SHP77 treated with DMSO at 0.1 percent for 48 hours (cell line): Measurements from ENCODE around the gene EP400.
"Not testable (repeated sequence)": the region's sequence is repeated elsewhere in the genome, so short reads cannot be mapped to it uniquely, and the experiment has no call there.

Source experiments
- DNase-seq: peaks from one replicate; lab custom pipeline; 2025; lab: John Stamatoyannopoulos, UW

The EP400 gene

DNA sequence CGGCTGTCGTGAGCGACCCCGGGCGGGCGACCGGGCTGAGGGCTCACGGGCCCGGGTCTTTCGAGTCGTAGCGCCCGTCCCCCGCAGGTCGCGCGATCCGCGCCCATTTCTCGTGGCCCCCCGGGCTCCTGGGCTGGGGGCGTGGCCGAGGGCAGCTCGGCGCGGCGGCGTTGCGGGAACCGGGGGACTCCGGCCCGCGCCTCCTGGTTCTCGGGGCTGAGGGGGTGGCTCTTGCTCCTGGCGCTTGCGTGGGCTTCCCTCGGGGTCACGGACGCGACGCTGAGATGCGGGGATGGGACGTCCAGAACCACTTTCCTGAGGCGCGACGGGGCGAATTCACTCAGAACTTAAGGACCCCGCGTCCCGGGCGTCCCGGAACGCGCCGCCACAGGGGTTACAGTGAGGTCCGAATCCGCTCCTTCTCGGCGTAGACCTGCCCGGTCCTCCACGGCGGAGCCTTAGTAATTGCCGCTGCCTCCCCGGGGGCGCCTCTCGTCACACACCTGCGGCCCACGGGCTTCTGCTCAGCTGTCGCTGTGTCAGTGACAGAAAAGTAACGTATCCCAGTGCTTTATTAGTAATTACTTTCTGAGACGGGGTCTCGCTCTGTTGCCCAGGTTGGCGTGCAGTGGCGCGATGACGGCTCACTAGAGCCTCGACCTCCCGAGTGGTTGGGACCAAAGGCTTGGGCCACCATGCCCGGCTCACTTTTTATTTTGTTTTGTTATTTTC is 606 bp downstream of the EP400 start:
- DNase-seq: no peak

DNA sequence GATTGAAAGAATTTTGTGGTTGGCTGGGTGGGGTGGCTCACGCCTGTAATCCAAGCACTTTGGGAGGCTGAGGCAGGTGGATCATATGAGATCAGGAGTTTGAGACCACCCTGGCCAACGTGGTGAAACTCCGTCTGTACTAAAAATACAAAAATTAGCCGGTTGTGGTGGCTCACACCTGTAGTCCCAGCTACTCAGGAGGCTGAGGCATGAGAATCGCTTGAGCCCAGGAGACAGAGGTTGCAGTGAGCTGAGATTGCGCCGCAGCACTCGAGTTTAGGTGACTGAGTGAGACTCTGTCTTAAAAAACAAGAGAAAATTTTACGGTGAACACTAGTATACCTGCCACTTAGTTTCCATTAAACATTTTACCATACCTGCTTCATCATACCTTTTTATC is 4.1 kb downstream of the EP400 start:
- DNase-seq: not testable (repeated sequence)

DNA sequence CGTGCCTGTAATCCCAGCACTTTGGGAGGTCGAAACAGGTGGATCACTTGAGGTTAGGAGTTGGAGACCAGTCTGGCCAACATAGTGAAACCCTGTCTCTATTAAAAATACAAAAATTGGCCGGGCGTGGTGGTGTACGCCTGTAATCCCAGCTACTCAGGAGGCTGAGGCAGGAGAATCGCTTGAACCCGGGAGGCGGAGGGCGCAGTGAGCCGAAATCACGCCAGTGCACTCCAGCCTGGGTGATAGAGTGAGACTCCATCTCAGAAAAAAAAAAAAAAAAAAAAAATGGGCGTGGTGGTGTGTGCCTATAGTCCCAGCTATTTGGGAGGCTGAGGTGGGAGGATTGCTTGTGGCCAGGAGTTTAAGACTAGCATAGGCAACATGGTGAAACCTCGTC is 4.7 kb downstream of the EP400 start:
- DNase-seq: not testable (repeated sequence)

- no peak for DNase-seq
These were observed 9.4 kb downstream of the EP400 start for GRCh38 chr12:131959116-131959515.

GRCh38 chr12:131959641-131960589 is 10.2 kb downstream of the EP400 start:
- no peak for DNase-seq

DNA sequence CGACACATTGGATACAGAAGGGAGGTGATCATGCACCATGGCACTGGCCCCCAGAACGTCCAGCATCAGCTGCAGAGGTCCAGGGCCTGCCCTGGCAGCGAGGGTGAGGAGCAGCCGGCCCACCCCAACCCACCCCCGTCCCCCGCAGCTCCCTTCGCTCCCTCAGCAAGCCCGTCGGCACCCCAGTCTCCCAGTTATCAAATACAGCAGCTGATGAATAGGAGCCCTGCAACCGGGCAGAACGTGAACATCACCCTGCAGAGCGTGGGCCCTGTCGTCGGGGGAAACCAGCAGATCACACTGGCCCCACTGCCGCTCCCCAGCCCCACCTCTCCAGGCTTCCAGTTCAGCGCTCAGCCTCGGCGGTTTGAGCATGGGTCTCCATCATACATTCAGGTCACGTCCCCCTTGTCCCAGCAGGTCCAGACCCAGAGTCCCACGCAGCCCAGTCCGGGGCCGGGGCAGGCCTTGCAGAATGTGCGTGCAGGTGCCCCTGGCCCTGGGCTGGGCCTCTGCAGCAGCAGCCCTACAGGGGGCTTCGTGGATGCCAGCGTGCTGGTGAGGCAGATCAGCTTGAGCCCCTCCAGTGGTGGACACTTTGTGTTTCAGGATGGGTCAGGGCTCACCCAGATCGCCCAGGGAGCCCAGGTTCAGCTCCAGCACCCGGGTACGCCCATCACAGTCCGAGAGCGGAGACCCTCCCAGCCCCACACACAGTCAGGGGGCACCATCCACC is 11.0 kb downstream of the EP400 start:
- DNase-seq: not testable (repeated sequence)

DNA sequence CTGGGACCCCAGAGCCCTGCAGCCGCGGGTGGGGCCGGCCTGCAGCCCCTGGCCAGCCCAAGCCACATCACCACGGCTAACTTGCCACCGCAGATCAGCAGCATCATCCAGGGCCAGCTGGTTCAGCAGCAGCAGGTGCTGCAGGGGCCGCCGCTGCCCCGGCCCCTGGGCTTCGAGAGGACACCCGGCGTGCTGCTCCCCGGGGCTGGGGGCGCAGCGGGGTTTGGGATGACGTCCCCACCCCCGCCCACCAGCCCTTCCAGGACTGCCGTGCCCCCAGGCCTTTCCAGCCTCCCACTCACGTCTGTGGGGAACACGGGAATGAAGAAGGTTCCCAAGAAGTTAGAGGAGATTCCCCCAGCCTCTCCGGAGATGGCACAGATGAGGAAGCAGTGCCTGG is 11.6 kb downstream of the EP400 start:
- not testable (repeated sequence) for DNase-seq

DNA sequence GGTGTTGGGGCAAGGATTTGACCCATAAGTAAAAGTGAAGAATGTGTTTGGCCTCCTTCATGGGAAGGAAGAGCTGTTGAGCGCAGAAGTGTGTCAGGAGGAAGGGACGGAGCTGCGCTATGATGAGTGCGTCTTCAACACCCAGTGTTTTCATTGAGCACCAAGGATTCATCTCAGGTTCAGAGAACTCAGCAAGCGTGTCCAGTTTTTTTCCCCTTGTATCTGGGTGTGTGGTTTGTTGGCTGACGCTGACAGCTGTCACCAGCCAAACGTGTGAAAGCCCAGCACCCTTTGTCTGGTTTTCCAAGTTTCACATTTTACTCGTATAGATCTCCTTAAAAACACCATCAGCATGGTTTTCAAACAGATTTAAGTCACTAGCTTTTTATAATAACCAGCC is 12.3 kb downstream of the EP400 start:
- no peak for DNase-seq

- no peak for DNase-seq
These were observed 13.6 kb downstream of the EP400 start for GRCh38 chr12:131963381-131963780.

DNA sequence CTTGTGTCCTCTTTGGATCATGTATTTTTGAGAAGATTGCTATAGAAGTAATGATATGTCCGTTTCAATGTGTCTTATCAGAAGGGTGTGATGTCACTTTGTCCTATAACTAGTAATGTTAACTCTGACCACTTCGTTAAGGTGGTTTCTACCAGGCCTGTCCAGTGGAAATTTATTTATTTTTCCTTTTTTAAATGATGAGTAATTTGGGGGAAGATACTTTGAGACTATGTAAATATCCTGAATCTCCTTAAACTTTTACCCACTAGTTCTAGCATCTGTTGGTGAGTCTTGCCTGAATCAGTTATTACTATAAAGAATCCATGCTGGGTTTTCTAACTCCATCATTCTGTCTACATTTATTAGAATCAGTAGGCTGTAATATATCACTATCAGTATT is 15.3 kb downstream of the EP400 start:
- DNase-seq: no peak

GRCh38 chr12:131971226-131971625 is 21.5 kb downstream of the EP400 start:
- no peak for DNase-seq

DNA sequence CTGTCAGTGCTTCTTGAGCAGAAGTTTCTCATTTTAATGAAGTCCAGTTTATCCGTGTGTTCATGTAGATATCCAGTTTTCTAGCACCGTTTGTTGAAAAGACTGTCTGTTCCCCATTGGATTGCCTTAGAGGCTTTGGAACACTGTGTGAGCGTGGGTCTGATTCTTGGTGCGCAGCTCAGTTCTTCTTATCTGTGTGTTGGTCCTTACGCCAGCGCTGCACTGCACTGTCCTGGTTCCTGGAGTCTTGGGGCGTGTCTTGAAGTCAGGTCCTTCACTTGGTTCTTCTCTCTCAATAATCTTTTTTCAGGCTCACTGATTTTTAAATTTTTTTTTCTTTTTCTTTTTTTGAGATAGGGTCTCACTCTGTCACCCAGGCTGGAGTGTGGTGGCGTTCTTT is 25.5 kb downstream of the EP400 start:
- DNase-seq: no peak

DNA sequence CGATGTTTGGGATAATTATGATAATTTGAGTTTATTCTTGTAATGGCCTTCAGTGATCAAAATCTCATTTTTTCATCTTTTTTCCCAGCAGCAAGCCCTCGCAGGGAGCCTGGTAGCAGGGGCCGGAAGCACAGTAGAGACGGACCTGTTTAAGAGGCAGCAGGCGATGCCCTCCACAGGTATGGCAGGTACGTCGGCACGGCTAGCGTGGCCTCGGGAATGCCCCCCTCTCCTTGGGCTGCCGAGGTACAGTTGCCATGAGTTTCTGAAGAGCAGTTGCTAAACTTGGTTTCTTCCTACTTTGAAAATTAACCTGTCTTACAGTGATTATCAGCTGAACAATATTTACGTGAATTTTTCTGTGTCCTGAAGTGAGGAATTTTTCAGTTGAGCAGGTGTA is 29.9 kb downstream of the EP400 start:
- no peak for DNase-seq

DNA sequence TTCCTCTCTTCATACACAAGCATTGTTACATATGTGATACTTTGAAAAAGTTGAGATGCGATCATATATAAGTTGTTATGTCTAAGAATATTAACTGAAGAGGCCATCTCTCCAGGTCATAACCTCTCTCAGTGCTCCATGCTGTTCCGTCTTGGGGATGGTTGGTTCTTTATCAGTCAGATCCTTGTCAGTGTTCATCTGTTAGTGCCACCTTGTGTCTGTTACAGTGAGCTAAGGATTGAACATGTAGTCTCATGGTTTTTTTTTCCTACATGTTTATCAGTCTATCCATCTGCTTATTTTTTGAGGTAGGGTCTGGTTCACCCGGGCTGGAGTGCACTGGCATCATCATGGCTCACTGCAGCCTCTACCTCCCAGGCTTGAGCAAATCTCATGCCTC is 30.5 kb downstream of the EP400 start:
- DNase-seq: no peak

GRCh38 chr12:131981388-131981787 is 31.6 kb downstream of the EP400 start:
- DNase-seq: no peak

DNA sequence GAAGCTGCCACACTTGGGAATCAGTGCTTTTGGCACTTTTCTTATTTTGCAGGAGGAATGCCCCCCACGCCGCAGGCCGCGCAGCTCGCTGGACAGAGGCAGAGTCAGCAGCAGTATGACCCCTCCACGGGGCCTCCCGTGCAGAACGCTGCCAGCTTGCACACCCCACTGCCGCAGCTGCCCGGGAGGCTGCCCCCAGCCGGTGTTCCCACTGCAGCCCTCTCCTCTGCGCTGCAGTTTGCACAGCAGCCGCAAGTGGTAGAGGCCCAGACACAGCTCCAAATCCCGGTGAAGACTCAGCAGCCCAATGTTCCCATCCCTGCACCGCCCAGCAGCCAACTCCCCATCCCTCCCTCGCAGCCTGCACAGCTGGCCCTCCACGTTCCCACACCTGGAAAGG is 32.3 kb downstream of the EP400 start:
- DNase-seq: no peak

DNA sequence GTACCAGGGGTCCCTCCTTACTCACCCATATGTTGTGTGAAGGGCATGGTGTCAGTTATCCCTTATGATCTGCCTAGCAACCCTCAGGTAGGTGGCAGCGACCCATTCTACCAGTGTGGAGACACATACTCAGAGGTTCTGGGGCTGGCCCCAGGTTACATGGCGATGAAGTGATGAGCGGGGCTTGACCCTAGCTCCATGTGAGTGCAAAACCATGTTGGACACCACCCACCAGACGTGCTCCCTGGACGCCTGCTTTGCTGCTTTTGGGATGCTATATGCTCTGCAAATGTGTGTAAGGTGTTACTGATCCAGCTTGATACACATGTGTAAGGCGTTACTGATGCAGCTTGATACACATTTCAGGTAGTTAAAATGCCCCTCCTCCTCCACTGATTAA is 33.3 kb downstream of the EP400 start:
- DNase-seq: no peak

- DNase-seq: no peak
These were observed 33.8 kb downstream of the EP400 start for GRCh38 chr12:131983554-131983953.

DNA sequence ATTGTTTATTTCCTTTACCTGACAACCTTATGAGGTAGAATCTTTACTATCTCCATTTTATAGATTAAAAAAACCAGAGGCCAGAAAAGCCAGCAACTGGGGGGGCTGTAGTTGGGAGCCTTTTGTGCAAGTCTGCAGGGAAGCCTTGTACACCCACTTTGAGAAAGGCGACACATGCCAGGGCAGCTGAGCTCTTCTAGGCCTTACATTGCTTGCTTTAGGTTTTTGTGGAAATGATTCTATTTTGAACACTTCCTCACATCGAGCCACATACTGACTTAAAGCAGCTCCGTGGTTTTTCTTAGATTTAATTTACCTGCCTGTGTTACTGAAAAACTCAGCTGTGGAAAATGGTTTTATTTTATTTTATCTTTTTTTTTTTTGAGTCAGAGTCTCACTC is 34.6 kb downstream of the EP400 start:
- DNase-seq: no peak

GRCh38 chr12:131985510-131985875 is 35.8 kb downstream of the EP400 start:
- DNase-seq: not testable (repeated sequence)

DNA sequence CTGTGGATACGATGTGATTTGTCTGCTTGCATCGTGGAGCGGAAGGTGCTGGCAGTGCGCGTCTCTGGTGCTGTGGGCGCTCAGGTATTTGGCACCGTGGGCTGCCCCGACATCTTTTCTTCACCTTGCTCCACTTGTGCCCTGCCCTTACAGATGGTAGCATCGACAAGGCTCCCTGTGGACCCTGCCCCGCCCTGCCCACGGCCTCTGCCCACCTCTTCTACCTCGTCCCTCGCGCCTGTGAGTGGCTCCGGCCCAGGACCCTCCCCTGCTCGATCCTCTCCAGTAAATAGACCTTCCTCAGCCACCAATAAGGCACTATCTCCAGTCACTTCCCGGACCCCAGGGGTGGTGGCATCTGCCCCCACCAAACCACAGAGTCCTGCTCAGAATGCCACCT is 36.6 kb downstream of the EP400 start:
- no peak for DNase-seq

DNA sequence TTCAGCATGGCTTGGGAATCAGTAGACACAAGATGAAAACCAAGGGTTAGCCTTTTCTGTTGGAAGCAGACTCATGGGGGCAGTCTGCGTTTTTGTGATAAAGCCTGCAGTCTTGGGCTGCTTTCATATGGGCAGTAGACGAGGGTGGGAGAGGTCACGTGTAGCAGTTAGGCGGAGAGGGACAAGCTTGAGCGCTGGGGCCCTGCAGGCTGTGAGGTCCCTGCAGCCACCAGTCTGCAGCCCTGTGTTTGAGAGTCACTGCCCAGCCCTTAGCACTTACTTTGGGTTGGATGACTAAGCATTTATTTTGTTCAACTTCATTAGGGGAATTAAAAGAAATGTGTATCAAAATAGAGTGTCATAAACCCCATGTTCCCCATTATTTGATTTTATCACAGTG is 37.2 kb downstream of the EP400 start:
- no peak for DNase-seq

- no peak for DNase-seq
These were observed 37.8 kb downstream of the EP400 start for GRCh38 chr12:131987552-131987951.
